Osteocyte (in vitro differentiated cells): ENCODE results near the gene LRFN4. TPM values are rescaled to one million over a fixed set of nuclear protein-coding genes. Genes with fewer than 3 reads are reported as not detected.

ENCODE experiments used
- DNase-seq: peaks from one replicate; pipeline ENCODE4 v3.0.0; 2021; ENCODE audit warnings: mixed read lengths; ENCODE audit not compliant: unreplicated experiment; ENCODE audit errors: extremely low spot score
- H3K27ac Mint-ChIP-seq: one replicate; pipeline ENCODE4 v1.8.0; 2021; ENCODE audit warnings: mild to moderate bottlenecking, mixed read lengths; ENCODE audit not compliant: unreplicated experiment
- H3K27me3 Mint-ChIP-seq: one replicate; pipeline ENCODE4 v1.8.0; 2021; ENCODE audit warnings: mixed read lengths; ENCODE audit not compliant: unreplicated experiment
- H3K36me3 Mint-ChIP-seq: one replicate; pipeline ENCODE4 v1.8.0; 2021; ENCODE audit warnings: mixed read lengths; ENCODE audit not compliant: unreplicated experiment
- H3K4me1 Mint-ChIP-seq: one replicate; pipeline ENCODE4 v1.8.0; 2021; ENCODE audit warnings: mixed read lengths; ENCODE audit not compliant: unreplicated experiment
- H3K4me3 Mint-ChIP-seq: one replicate; pipeline ENCODE4 v1.8.0; 2021; ENCODE audit warnings: mild to moderate bottlenecking, moderate library complexity, mixed read lengths; ENCODE audit not compliant: unreplicated experiment
- H3K9me3 Mint-ChIP-seq: one replicate; pipeline ENCODE4 v1.8.0; 2021; ENCODE audit warnings: mixed read lengths; ENCODE audit not compliant: unreplicated experiment
- CTCF ChIP-seq: fragments of 200-600 bp; sonication (generic); IDR thresholded peaks from 2 replicates; pipeline ENCODE4 v1.5.0; 2021; ENCODE audit warnings: antibody characterized with exemption, mild to moderate bottlenecking, moderate library complexity
- total RNA-seq: library from RNA; stranded (reverse); gene quantifications from 2 replicates; pipeline ENCODE4 v1.2.1, GENCODE V29; 2021

The LRFN4 gene
- total RNA-seq, 1 donor from 2014 or later: 45.0 TPM

- DNase-seq: no peak
- no peaks in the 10 kb centered on the region for H3K36me3 Mint-ChIP-seq
- no peaks in the 10 kb centered on the region for H3K9me3 Mint-ChIP-seq
- peaks cover 11% of the 10 kb centered on the region for H3K4me1 Mint-ChIP-seq
- no peak for TF ChIP-seq CTCF
- H3K27ac Mint-ChIP-seq: no peak overlapping the region
- peak overlapping the region; percentile 75 for H3K4me3 Mint-ChIP-seq
- no peaks in the 10 kb centered on the region for H3K27me3 Mint-ChIP-seq
These were observed 1.5 kb downstream of the LRFN4 start for GRCh38 chr11:66858186-66858938.

- Mint-ChIP-seq H3K27me3 (no peaks in the 10 kb centered on the region), H3K4me1 (peaks cover 11% of the 10 kb centered on the region)
These were observed 2.2 kb downstream of the LRFN4 start for GRCh38 chr11:66858939-66859685.

GRCh38 chr11:66859686-66860448, 3.0 kb downstream of the LRFN4 start:
- no peak for DNase-seq
- H3K9me3 Mint-ChIP-seq: no peaks in the 10 kb centered on the region
- no peak overlapping the region for H3K4me3 Mint-ChIP-seq
- H3K4me1 Mint-ChIP-seq: peaks cover 11% of the 10 kb centered on the region
- TF ChIP-seq CTCF: no peak
- H3K27me3 Mint-ChIP-seq: no peaks in the 10 kb centered on the region
- no peak overlapping the region for H3K27ac Mint-ChIP-seq
- no peaks in the 10 kb centered on the region for H3K36me3 Mint-ChIP-seq

More at GRCh38 chr11:66858939-66859685, 2.2 kb downstream of the LRFN4 start:
- no peaks in the 10 kb centered on the region for H3K9me3 Mint-ChIP-seq
- TF ChIP-seq CTCF: no peak
- peak overlapping the region; percentile 35 for H3K4me3 Mint-ChIP-seq
- DNase-seq: no peak
- H3K36me3 Mint-ChIP-seq: no peaks in the 10 kb centered on the region
- H3K27ac Mint-ChIP-seq: no peak overlapping the region

- DNase-seq: no peak
- Mint-ChIP-seq H3K4me1 (peaks cover 8% of the 10 kb centered on the region), H3K9me3 (no peaks in the 10 kb centered on the region), H3K4me3 (no peak overlapping the region), H3K27me3 (no peaks in the 10 kb centered on the region), H3K36me3 (no peaks in the 10 kb centered on the region), H3K27ac (no peak overlapping the region)
- TF ChIP-seq CTCF: no peak
These were observed 3.6 kb downstream of the LRFN4 start for GRCh38 chr11:66860449-66860831.
